Measurements from ENCODE around the gene CCDC9.

CCDC9 gene

GRCh38 chr19:47255879-47256692, at the start of gene CCDC9:
Gene CCDC9, plus strand, starts transcription at chr19:47256525. Its CDS starts 1,876 bp downstream, at chr19:47258401.
- H3K4me3 ChIP-seq (ENCODE audit: low read depth, low read length): peak within 1 kb of the TSS; percentile 73
- TF ChIP-seq CTCF (IDR thresholded peaks at IDR 0.05; ENCODE audit: borderline replicate concordance, insufficient read depth, low read depth, low read length): no peak

GRCh38 chr19:47209319-47210179, 46.8 kb upstream of the CCDC9 start:
- H3K4me3 ChIP-seq (ENCODE audit: low read depth, low read length): no peak overlapping the region

GRCh38 chr19:47210180-47210490, 46.2 kb upstream of the CCDC9 start:
- TF ChIP-seq CTCF (IDR thresholded peaks at IDR 0.05; ENCODE audit: borderline replicate concordance, insufficient read depth, low read depth, low read length): no peak
- no peak overlapping the region for H3K4me3 ChIP-seq (ENCODE audit: low read depth, low read length)

More at GRCh38 chr19:47209319-47210179, 46.8 kb upstream of the CCDC9 start:
- TF ChIP-seq CTCF (IDR thresholded peaks at IDR 0.05; ENCODE audit: borderline replicate concordance, insufficient read depth, low read depth, low read length): no peak

- H3K4me3 ChIP-seq (ENCODE audit: low read depth, low read length): no peak overlapping the region
- TF ChIP-seq CTCF (IDR thresholded peaks at IDR 0.05; ENCODE audit: borderline replicate concordance, insufficient read depth, low read depth, low read length): peak; percentile 62
Measured at GRCh38 chr19:47210689-47211316, 45.5 kb upstream of the CCDC9 start.

- H3K4me3 ChIP-seq (ENCODE audit: low read depth, low read length): no peak overlapping the region
- TF ChIP-seq CTCF (IDR thresholded peaks at IDR 0.05; ENCODE audit: borderline replicate concordance, insufficient read depth, low read depth, low read length): no peak
Measured at GRCh38 chr19:47215581-47215980, 40.7 kb upstream of the CCDC9 start.

- no peak for TF ChIP-seq CTCF (IDR thresholded peaks at IDR 0.05; ENCODE audit: borderline replicate concordance, insufficient read depth, low read depth, low read length)
- H3K4me3 ChIP-seq (ENCODE audit: low read depth, low read length): no peak overlapping the region
Measured at GRCh38 chr19:47221080-47221841, 35.1 kb upstream of the CCDC9 start.

Measured in GM12875 (cell line).